Superior temporal gyrus (tissue), 1 donor: Measurements from ENCODE around the gene BMP7.
"Not testable (repeated sequence)": the region's sequence is repeated elsewhere in the genome, so short reads cannot be mapped to it uniquely, and the experiment has no call there.

ENCODE experiments used
- DNase-seq: peaks from one replicate; pipeline ENCODE4 v3.0.0-alpha.2; 2016; ENCODE audit errors: extremely low spot score

Gene BMP7

DNA sequence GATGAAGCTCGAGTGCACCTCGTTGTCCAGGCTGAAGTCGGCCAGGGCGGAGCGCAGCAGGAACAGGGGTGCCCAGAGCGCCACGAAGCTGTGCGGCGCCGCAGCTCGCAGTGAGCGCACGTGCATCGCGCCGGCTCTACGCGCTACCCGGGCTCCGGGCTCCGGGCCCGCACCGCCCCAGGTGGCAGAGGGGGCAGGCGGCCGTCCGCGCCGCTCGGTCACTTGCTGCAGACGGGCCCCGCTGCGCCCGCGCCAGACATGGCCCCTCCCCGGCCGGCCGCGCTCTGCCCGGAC is 497 bp downstream of the BMP7 start:
- DNase-seq, result no peak

- no peak for DNase-seq
Measured at GRCh38 chr20:57265336-57265996, 975 bp downstream of the BMP7 start.

DNA sequence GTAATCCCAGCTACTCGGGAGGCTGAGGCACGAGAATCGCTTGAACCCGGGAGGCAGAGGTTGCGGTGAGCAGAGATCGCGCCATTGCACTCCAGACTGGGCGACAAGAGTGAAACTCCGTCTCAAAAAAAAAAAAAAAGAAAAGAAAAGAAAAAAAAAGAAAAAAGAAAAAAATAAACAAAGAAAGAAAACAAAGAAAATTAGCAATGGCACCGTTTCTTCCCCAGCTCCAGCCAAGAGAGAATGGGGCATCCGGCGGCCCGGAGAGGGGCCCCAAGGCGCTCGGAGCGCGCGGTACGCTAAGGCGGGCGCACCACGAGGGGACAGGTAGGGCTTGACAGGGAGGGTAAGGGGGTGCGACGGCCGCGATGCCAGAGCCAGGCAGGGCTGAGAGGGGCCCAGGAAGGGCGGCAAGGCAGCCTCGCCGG is 1.5 kb downstream of the BMP7 start:
- DNase-seq, result not testable (repeated sequence)

DNA sequence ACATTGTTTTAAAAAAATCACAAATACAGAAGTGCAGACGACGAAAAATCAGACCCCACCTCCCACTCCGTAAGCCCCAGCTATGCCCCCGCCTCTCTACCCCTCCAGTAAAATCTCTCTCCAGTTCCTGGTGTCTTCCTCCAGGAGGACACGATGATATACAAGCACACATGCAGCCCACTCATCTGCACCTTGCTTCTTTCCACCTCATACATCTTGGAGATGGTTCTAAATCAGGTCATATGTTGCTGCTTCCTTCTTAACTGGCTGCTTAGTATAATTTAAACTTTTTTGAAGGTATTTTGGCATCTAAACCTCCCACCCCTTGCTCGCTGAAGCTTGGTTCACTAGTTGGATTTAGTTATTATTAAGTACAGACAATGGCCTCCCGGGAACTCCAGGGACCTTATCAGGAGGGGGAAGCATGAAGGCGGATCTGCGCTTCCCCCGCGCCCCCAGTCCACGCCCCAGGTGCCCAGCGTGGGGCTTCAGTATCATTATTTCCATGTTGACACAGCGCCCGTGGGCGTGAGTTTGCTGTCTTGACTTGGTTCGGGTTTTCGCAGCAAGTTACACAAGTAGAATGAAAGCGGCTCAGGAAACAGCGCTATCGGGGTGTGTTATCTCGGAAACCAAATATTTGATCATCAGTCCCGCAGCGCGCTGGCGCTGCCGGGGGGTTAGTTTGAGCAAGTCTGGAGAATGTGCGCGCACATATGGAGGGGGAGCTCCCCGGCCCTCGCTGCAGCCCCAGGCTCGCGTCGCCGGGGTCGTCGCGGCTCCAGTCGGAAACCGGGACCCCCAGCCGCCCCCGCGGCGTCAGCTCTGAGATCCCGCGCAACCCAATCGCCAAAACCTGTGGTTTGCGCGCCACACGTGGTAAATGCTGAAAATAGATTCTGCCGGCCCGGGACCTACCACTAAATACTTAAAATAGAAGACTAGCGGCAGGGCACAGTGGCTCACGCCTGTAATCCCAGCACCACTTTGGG is 2.3 kb downstream of the BMP7 start:
- no peak for DNase-seq

DNA sequence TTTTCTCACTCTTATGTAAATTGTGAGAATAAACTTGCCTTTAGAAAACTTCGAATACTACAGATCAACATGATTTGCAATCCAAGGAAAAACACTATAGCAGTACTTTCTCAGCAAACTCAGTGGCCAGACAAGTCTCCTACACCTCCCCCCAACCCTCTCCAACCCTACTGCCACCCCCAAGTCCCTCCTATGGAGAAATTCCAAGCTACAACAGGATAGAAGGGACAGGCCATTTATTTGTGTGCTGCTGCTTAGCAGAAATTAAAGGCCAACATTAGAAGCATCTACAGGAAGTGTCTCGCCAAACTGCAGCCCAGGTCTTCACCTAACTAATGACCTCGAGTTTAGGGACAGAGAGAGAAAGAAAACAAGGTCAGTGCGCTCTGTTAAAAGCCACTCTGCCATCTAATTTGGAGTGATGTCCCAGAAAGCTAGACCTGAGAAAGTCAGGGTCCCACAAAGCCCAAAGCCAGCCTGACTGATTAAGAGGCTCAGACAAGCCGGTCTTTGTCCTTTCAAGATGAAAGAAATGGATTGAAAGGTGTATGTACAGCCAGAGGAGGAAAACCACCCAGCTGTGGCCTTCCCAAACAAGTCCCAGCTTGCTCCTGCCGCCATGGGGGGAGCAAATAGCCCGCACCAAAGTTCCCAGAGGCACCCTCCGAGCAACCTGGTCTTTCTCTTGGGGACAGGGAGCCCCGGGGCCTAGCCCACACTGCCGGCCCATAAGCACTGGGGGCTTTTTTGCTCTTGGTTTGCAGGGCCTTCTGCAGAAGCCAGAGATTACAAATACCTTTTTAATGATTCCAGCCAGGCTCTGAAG is 3.4 kb downstream of the BMP7 start:
- no peak for DNase-seq

DNA sequence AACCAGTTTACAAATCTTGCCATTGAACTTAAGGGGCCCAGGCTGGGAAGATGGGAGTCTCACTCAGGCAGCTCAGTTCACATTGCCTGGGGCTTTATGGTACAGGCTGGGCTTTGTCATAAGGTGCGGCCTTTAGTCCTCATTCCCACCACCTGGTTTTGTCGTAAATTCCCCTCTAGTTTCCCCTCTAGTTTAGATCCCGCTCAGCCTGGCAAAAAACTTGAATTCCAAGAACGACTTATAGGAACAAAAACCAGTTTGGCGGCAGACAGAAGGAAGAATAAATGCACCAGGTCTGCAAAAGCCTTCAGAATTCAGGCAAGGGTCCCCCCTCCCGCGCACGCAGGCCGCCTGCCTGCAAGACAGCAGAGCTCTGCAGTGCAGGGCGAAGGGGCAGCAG is 4.1 kb downstream of the BMP7 start:
- DNase-seq, result no peak

DNA sequence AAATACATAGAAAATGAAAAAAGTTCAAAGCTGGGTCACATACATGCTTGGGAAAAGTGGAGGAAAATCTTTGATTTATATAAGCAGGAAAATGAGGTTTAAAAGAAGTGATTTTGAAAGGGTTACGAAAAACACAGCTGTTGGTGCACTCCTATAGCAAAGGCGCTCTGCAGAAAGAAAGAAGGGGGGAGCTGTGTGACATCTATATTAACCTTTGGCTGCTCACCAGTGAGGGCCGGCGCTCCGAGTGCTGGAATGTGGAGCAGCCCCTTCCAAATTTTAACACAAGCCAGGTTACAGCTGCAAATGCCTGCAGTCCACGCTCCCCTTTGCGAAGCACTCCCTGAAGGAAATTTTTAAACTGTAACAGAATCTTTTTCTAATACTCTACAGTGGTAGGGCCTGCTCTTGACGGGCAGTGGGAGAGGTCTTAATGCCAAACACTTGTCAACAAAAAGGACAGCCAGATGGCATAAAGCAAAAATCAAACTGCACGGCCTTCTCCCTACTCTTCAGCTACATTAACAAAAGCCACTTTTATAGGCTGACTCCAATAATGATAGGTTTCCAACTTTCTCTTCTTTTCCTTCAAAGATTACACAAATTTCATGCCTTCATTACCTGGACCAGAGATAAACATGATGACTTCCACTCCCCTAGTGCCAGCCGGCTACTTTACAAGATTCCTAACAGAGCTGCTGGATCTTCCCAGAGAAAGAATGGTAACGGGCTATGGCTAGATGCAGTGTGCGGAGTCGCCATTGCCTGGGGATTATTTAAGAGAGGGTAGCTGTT is 4.8 kb downstream of the BMP7 start:
- no peak for DNase-seq

- DNase-seq, result no peak
Measured at GRCh38 chr20:57260934-57261333, 5.5 kb downstream of the BMP7 start.

GRCh38 chr20:57259938-57260921 is 6.2 kb downstream of the BMP7 start:
- no peak for DNase-seq

DNA sequence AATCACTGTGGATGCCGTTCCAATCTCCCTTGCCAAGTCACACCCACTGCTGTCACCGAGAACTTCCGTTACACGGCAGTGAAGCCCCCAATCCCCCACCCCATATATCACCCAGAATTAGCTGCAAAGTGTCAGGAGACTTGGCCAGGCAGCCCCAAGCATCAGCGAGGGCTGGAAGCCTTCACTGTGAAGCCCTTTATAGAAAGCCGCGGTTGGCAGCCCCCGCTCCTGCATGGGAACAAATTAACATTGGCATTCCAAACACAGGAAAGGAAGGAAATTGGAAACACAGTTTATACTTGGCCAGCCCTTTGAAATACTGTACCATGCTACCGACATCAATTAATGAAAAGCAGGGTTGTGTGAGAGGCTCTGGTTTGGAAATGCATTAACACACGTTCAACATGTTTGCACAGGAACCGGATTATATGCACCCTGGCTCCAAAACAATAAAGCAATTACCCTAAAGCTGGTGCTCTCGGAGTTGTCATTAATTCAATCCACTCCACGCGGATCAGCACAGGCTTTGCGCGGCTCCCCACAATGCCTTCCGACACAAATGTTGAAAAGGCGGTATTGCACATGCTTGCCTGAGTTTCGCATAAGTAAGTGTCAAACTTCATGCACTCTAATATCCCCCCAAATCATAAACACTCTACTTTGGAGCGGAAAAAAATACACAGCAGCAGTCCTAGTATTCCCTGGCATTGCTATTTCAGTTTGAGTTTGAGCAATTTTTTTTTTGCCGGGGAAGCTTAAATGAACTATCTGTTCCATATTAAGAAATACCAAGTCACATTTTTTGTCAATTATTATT is 7.1 kb downstream of the BMP7 start:
- DNase-seq, result no peak

DNA sequence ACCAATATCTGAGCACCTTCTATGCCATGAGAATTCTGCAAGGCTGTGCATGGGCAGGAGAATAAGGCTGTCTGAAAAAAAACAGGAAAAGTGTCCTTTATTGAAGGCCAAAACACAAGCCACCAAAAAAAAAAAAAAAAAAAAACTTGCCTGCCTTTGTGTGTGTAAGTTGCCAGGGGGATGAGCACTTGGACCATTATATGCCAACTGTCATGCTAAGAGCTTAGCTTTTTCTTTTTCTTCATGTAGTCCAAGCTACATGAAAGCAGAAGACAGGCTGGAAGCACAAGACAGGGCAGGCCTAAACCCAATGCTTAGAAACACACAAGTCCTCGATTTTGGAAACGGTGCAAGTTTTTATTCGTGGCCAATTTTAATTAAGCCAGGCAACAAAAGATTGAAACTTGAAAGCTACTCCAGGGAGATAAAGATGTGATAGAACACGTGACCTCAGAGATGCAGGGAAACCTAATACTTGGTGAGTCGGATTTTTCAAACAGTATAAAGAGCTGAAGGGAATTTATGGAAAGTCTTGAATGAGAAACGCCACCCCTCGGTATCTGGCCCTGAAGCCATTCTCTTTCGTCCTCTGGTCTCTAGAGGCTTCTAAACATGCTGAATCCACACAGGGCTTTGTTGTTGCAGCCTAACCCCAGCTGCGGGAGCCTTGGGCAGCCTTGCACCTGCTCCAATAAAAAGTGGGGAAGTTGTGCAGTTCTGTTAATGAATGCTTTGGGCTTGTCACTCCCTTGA is 8.6 kb downstream of the BMP7 start:
- peak; percentile 62 for DNase-seq

- no peak for DNase-seq
Measured at GRCh38 chr20:57256908-57257307, 9.5 kb downstream of the BMP7 start.

DNA sequence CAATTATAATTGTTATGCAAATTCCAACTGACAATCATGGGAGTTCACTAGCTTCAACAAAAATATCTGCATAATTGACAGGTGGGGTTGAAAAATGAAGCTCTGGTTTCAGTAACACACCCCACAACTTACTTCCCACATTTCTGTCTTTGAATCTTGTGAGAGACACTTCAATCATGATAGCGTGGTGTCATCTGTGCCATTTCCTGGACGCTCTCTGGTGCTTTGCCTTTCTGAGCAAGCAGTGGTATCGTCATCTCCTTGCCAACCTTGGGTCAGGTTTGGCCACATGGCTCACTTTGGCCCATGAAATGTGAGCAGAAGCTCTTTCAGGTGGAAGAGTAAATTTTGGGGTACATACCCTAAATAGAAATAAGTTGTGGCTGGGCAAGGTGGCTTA is 10.2 kb downstream of the BMP7 start:
- DNase-seq, result no peak

DNA sequence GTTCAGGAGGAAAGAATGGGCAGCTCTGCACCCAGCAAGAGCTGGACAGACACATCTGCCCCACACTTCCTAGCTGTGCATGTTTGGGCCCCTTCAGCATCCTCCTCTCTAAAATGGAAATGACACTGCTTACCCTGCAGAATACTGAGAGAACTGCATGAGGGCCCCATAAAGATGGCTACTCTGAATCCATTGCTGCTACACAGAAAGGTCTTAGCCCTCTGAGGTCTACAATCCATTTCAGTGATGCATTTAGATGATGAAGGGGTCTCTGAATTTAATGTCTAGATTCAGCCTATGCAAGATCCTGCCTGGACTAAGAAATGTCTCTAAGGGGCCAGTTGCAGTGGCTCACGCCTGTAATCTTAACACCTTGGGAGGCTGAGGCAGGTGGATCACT is 11.3 kb downstream of the BMP7 start:
- no peak for DNase-seq

DNA sequence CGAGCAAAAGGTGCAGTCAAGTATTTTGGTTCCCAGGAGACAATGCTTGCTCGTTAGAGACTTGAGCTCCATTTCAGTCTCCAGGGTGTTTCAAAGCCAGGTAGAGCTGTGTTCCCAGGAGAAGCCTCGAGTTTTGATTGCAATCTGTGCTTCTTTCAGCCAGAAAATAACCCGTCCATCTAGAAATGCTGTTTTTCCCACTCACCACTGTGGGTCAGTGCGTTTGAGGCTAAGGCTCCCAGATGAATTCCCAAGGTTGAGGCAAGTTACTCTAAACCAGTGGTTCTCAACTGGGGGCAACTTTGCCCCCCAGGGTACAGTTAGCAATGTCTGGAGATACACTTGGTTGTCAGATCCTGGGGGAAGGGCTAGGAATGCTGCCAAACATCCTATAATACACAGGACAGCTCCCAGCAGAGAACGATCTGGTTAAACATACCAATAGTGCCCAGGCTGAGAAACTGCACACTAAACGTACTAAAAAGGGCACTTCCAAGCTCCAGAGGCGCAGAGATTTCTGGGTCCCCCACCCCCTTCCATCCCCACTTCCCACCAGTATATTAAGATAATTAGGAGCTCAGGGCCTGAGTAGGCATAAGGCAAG is 13.8 kb downstream of the BMP7 start:
- DNase-seq, result no peak

GRCh38 chr20:57251949-57252348 is 14.5 kb downstream of the BMP7 start:
- DNase-seq, result no peak

GRCh38 chr20:57251344-57251743 is 15.1 kb downstream of the BMP7 start:
- DNase-seq, result no peak

DNA sequence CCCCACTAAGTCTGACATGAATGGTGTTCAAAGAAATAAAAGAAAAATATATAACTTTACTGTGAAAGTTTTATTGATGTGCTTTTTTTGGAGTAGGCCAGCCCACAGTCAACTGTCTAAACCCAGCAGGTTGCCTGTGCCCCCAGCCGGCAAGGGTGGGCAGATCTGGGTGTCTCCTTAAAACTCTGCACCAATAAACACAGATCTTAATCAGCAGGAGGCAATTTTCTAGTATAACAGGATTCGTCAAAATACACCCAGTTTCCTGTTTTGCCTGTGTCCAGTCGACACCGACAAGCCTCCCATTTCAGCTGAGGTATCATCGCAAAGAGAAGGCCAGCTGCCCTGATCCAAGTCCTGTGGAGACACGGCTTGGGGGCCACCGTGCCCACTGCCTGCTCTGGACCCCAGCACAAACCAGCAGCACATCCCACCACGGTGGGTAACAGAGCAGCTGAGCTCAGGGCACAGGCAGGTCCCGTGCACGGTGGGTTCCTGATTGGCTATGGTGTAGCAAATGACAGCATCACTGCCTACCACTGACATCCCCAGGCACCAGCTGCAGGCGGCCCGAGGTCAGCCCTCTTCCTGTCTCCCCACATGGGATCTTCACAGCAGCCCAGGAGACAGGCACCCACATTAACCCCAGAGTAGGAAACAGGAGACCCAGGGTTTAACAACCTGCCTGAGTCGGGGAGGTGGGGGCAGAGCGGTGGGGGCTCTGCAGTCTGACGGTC is 15.7 kb downstream of the BMP7 start:
- no peak for DNase-seq
